ENCODE results near the gene PPFIA3.

DNA sequence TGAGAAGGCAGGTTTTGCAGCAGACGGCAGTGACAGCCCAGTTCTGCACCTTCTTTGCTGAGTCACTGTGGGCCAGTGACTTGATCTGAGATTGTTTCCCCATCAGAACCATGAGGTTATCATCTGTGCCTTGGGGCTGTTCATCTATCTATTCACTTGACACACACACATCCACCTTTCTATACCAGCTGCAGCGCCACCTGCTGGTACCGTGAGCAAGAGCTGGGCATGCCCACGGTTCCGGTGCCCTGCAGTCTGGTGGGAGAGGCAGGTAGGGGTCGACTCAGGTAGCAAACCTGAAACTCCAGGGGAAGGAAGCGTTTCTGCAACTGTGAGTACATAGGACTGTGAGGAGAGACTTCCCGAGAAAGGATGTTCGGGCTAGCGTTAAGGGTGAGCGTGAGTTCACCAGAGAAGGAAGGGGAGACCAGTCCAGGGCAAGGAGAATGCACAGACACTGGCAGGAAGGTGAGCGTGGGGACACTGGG lies 12.7 kb upstream of the PPFIA3 start:
- TF ChIP-seq, protein P1, sequence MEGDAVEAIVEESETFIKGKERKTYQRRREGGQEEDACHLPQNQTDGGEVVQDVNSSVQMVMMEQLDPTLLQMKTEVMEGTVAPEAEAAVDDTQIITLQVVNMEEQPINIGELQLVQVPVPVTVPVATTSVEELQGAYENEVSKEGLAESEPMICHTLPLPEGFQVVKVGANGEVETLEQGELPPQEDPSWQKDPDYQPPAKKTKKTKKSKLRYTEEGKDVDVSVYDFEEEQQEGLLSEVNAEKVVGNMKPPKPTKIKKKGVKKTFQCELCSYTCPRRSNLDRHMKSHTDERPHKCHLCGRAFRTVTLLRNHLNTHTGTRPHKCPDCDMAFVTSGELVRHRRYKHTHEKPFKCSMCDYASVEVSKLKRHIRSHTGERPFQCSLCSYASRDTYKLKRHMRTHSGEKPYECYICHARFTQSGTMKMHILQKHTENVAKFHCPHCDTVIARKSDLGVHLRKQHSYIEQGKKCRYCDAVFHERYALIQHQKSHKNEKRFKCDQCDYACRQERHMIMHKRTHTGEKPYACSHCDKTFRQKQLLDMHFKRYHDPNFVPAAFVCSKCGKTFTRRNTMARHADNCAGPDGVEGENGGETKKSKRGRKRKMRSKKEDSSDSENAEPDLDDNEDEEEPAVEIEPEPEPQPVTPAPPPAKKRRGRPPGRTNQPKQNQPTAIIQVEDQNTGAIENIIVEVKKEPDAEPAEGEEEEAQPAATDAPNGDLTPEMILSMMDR (conservative IDR thresholded peaks at IDR 0.05), result peak; percentile 92
- no peak for TF ChIP-seq EZH2 (IDR thresholded peaks at IDR 0.05; ENCODE audit: low read depth)
